ENCODE data around the gene SGSM2.
"Not testable (repeated sequence)": the region's sequence is repeated elsewhere in the genome, so short reads cannot be mapped to it uniquely, and the experiment has no call there.

SGSM2 gene, protein sequence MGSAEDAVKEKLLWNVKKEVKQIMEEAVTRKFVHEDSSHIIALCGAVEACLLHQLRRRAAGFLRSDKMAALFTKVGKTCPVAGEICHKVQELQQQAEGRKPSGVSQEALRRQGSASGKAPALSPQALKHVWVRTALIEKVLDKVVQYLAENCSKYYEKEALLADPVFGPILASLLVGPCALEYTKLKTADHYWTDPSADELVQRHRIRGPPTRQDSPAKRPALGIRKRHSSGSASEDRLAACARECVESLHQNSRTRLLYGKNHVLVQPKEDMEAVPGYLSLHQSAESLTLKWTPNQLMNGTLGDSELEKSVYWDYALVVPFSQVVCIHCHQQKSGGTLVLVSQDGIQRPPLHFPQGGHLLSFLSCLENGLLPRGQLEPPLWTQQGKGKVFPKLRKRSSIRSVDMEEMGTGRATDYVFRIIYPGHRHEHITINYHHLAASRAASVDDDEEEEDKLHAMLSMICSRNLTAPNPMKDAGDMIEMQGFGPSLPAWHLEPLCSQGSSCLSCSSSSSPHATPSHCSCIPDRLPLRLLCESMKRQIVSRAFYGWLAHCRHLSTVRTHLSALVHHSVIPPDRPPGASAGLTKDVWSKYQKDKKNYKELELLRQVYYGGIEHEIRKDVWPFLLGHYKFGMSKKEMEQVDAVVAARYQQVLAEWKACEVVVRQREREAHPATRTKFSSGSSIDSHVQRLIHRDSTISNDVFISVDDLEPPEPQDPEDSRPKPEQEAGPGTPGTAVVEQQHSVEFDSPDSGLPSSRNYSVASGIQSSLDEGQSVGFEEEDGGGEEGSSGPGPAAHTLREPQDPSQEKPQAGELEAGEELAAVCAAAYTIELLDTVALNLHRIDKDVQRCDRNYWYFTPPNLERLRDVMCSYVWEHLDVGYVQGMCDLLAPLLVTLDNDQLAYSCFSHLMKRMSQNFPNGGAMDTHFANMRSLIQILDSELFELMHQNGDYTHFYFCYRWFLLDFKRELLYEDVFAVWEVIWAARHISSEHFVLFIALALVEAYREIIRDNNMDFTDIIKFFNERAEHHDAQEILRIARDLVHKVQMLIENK

DNA sequence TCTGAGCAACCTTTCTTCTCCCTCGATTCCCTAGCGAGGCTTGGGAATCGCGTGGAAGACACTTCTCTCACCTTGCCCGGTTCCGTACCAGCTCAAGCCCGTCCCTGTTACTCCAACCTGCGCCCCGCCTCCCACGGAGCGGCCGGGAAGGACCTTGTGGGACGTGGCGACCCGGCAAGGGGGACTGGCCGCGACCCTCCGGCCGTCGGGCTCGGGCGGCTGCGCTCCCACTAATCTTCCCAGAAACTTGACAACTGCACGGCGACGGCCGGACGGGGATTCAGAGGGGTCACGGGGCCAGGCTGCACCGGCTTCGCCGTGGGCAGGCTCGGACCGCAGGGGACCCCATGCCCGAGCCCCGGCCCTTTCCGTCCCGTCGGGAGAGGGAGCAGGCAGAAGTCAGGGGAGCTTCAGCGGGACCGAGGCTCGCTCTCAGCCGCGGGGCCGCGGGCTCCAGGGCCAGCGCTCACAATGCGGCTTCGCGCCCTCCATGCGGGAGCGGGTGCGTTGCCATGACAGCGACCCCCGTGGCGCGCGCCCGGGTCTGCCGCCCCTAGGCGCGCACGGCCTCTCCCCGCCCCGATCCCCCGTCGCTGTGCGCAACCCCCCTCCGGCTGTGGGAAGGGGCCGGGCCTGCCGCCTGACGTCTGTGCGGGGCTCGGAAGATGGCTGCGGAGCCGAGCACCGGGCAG lies at the start of gene SGSM2:
Gene SGSM2 (plus strand): TSS at position 650 of the 692 bp plus-strand sequence. CDS start 188 bp downstream, outside the sequence.
- DNase-seq (ENCODE audit: low read depth, low spot score), result no peak

DNA sequence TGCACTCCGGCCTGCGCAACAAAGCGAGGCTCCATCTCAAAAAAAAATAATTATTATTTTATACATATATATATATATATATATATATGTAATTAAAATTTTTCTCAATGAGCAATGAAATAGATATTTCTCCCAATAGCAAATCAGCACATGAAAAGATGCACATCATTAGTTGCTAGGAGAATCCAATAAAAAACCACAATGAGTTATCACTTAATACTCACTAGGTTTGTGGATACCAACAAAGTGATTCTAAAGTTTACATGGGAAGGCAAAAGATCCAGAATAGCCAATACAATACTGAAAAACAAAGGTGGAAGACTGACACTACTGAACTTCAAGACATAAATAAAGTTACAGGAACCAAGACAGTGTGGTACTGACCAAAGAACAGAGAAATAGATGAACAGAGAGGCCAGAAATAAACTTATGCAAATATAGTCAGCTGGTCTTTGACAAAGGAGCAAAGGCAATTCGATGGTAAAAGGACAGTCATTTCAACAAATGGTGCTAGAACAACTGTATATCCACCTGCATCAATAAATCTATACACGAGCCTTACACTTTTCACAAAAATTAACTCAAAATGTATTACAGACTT lies 47.3 kb upstream of the SGSM2 start:
- DNase-seq (ENCODE audit: low read depth, low spot score), result no peak

DNA sequence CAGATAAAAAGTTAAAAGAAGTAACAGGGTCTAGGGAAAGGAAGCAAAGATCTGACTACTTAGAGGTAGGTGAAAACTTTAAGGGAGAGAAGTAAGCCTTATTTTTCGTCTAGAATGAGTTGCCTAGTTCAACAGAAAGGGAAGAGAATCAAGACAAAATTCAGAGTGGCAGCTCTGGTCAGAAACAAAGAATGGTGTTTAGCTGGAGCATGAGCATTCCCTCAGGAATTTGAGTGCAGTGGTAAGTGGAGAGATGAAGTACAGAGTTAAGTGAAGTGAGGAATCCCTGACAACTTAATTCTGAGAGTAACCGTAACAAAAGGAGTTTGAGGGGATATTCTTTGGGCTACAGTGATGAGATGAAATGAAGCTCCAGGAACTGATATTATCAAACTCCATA lies 45.2 kb upstream of the SGSM2 start:
- DNase-seq (ENCODE audit: low read depth, low spot score), result no peak

DNA sequence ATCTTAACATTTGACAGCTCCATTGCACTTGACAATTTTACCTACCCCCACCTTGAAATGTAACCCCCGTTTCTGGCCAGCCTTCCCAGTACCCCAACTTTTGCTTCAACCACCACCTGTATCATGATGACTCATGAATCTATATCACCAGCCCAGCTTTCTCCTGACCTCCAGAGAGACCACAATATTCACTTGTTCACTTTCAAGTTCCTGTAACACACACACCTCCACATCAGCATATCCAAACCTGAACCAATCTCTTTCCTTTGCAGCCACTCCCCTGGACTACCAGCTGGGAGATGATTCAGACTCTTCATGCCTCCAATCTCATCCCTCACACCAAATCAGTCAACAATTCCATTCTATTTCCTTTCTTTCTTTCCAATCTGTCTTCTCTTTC lies 41.7 kb upstream of the SGSM2 start:
- no peak for DNase-seq (ENCODE audit: low read depth, low spot score)

DNA sequence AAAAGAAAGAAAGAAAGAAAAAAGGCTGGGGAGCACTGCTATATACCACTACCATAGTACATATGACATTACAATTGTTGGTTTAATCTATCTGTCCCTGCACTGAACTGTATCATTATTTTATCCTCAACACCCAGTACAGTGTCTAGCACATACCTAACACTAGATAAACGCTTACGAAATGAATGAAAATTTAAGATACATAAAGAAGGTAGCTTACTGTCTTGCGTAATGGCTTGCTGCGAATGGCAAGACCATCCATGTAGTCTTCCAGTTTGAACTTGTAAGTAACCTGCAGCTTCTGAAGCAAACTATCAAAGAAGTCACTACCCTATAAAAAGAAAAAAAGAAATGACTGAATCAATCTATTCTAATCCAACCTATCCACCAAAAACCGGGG lies 40.3 kb upstream of the SGSM2 start:
- DNase-seq (ENCODE audit: low read depth, low spot score), result no peak

DNA sequence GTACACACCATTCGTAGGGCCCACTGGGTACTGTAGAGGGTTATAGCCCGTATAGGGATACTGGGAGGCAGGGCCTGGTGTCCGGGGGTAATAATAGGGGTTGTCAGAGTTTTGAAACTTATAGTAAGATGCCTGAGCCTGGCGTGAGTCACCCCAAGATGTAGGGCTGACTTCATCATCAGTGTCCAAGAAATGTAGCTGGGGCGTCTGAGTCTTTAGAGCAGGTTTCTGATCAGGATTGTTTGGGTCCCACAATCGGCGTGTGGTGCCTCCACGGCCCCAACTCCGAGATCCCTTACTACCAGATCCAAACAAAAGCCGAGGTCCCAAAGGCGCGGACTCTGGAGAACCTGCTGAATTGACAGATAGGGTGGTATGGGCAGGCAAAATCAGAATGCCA lies 38.2 kb upstream of the SGSM2 start:
- no peak for DNase-seq (ENCODE audit: low read depth, low spot score)

DNA sequence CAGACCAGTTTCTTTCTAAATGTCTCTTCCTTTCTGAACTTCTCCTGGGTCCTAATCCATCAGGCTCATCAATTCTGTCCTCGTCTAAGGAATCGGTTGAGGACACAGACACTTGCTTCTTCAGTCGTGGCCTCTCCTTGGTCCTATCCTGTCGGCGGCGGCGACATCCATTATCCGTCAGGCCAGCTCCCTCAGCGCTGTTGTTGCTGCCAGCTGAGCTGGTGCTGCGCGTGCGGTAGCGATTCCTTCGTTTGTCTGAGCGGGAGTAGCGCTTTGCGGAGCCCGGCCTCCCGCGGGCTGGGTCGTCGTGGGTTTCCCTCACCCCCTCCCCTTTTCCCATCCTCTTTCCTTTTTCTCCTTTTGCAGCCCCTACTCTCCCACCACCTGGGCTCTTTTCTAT lies 37.5 kb upstream of the SGSM2 start:
- no peak for DNase-seq (ENCODE audit: low read depth, low spot score)

DNA sequence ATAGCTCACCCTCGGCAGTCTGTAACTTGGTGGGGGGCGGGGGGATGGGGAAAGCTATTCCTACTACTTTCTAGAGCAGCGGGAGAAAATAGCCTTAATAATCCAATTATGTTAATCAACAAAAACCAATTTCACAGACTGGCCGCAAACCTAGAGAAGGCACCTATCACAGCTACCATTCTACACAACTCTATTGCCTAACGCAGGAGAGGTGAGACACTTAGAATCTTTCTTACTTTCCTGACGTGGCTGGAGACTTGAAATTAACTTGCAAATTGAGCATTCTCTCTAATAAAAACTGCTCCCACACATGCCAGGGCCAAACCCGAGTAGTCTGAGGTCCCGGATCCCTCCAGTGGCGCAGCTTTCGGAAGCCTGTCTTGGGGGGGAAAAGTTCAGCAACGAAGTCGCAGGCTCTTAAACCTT lies 34.5 kb upstream of the SGSM2 start:
- no peak for DNase-seq (ENCODE audit: low read depth, low spot score)

DNA sequence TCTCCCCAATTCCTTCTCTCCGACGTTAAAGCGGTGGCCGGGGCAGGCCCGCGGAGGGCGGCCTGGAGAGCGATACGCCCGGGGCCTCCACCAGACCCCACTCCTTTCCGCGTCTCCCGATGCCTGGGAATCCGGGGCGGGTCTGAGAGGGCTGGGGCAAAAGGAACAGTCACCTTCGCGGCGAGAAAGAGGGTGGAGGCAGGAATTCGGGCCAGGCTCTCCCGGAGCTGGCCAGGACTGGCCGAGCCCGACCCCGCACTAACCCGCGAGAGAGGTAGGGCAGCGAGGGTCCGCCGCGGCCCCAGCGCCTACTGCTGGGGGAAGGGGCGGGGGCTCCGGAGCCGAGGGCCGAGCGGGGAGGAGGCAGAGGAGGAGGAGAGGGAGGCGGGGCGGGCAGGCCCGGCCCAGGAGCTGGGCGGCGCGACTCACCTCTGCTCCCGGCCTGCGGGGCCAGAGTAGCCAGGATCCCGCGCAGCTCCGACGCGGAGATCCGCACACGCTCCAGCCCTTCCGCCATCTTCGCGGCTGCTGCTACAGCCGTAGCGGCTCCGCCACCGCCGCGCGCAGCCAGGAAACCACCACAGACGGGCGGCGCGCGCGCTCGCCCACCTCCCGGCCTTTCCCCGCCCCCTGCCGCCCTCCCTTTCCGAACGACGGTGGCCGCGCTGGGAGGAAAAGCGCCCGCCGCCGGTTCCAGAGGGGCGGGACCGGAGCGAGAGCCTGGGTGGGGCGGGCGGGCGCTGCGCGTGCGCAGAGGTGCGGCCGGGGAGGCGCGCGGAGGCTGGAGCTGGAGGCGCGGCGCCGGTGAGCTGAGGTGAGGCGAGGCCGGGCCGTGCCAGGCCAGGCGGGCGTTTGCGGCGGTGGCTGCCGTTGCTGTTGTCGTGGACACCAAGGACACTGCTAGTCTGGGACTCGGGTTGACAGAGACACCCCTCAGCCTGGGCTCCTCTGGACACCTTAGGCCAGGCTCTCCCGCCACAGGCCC lies 33.8 kb upstream of the SGSM2 start, which contains the start of the genes SMG6 and SRR:
Gene SMG6 (minus strand): TSS at position 582 of the 985 bp plus-strand sequence. CDS start 65 bp downstream, at position 517.
Gene SRR (plus strand): TSS at position 747 of the 985 bp plus-strand sequence. CDS start 11,611 bp downstream, outside the sequence.
- peak; percentile 67 for DNase-seq (ENCODE audit: low read depth, low spot score)

DNA sequence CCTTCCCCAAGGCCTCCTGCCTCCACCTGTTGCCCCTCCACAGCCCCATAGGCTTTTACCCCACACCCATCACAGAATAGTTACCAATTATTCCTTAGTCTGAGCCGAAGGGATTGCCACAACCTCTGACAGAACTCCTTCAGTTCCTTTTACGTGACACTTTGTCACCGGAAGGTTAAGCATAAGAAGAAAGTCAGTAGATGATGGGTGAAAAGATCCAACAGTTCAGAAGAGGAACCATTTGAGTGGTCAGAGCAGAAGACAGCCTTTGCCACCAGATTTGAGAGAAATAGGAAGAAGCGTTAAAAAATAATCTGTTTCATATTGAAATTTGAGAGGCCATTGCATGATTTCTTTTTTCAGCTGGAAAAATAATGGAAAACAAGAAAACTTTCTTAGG lies 32.4 kb upstream of the SGSM2 start:
- DNase-seq (ENCODE audit: low read depth, low spot score), result no peak

DNA sequence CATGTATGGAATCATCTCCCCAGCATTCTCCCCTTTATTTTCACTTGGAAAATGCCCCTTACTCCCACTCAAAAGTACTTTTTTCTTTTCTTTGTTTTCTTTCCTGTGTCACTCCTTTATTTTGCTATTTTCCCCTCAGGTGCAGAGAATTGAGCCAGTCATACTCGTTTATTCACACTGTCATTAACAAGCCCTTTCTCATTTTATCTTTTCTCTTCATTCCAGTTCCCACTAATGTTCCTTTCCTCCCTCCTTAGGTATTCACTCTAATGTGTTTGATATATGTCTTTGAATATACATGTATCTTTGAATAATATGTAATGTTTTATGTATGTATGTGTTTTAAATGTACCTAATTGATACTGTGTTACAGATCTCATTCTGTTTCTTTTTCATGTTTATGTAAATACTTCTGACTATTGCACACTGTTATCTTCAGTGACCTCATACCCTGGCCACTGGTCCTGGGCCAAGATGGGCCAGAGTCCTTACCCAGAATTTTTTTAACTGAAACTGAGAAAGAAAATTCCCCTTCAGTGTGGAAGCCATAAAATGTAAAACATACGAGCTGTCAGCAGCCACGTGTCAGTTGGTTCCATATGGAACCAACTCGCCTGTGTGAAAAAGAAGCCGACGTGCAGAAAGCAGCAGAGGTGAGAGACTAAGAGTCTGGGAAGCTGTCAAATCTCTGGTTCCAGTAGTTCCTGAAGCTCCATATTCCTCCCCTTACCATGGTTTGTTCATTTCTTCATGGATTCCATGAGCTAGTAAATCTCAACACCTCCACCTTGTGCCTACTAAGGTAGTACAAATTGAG lies 27.8 kb upstream of the SGSM2 start:
- DNase-seq (ENCODE audit: low read depth, low spot score), result no peak

DNA sequence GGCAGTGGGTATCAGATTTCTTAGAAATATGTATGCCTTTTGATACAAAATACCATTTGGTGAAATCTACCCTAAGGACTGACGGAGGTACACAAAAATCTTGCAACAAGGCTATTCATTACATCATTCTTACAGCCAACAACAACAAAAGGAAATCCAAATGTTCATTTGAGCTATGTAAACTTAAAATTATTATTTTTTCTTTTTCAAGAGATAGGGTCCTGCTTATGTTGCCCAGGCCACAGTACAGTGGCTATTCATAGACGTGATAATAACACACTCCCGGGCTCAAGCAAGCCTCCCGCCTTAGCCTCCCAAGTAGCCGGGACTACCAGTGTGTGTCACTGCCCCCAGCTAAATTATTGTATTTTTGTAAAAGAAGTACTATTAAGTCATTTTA lies 24.6 kb upstream of the SGSM2 start:
- no peak for DNase-seq (ENCODE audit: low read depth, low spot score)

DNA sequence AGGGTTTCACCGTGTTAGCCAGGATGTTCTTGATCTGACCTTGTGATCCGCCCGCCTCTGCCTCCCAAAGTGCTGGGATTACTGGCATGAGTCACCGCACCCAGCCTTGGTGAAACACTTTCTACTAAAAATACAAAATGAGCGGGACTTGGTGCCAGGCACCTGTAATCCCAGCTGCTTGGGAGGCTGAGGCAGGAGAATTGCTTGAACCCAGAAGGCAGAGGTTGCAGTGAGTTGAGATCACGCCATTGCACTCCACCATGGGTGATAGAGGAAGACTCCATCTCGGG lies 20.4 kb upstream of the SGSM2 start:
- DNase-seq (ENCODE audit: low read depth, low spot score), result not testable (repeated sequence)

DNA sequence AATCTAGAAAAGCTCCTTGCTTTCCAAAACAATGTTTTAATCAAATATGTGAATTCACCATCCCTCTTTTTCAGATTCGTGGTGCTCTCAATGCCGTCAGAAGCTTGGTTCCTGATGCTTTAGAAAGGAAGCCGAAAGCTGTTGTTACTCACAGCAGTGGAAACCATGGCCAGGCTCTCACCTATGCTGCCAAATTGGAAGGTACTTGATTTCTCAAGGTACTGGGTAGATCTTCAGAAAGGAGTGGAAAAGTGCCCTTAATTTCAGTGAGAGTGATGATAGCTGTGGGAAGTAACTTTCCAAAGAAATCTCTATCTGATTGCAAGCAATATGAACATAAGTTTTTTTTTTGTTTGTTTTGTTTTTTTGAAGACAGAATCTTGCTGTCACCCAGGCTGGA lies 19.5 kb upstream of the SGSM2 start:
- no peak for DNase-seq (ENCODE audit: low read depth, low spot score)

DNA sequence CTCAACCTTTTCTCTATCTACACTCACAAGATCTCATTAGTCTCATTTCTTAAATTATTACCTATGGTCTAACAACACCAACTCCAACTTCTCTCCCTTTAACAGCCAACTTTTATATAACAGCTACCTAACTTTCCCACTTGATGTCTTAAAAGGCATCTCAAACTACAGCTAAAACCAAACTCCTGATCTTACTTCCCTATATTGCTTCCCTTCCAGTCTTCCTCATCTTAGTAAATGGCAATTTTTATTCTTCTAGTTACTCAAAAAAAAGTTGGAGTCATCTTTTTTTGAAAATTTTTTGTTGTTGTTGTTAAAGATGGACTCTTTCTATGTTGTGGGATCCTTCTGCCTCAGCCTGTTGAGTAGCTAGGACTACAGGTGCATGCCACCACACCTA lies 18.2 kb upstream of the SGSM2 start:
- no peak for DNase-seq (ENCODE audit: low read depth, low spot score)

DNA sequence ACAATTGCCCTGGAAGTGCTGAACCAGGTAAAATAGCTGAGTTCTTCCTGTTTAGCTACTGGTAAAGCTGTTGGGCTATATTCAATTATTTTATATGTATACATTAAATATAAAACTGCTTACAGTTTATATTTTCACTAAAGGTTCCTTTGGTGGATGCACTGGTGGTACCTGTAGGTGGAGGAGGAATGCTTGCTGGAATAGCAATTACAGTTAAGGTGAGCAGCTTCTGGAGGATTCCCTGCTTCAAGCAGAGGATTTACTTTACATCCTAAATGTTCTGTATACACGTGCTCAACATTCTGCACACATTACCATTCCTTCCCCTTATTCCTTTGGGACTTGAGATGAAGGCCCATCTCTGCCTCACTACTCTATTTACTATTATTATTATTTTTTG lies 15.9 kb upstream of the SGSM2 start:
- DNase-seq (ENCODE audit: low read depth, low spot score), result no peak

DNA sequence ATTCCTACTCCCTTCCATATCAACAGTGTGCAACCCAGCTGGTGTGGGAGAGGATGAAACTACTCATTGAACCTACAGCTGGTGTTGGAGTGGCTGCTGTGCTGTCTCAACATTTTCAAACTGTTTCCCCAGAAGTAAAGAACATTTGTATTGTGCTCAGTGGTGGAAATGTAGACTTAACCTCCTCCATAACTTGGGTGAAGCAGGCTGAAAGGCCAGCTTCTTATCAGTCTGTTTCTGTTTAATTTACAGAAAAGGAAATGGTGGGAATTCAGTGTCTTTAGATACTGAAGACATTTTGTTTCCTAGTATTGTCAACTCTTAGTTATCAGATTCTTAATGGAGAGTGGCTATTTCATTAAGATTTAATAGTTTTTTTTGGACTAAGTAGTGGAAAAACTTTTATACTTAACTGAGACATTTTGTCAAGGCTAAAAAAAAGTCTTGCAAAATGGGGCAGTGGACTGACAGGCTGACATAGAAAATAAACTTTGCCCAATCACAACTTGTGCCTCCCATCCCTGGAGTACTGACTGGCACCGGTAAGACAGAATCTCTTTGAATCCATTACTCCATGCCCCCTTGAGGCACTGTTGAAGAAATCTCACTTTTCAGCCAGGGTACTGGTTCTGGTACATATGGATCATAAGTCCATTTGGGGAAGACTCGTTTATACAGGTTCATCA lies 13.5 kb upstream of the SGSM2 start:
- no peak for DNase-seq (ENCODE audit: low read depth, low spot score)

DNA sequence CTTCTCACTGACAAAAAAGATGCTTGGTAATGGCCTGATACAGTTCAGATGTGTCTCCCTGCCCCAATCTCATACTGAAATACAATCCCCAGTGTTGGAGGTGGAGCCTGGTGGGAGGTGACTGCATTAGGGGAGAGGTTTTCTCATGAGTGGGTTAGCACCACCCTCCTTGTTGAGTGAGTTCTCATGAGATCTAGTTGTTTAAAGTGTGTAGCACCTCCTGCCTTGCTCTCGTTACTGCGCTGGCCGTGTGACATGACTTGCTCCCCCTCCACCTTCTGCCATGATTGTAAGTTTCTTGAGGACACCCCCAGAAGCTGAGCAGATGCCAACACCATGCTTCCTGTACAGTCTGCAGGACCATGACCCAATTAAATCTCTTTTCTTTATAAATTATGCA lies 6.0 kb upstream of the SGSM2 start:
- DNase-seq (ENCODE audit: low read depth, low spot score), result no peak

All from smooth muscle cell of the brain vasculature (primary cell).